Calu3 (cell line): Measurements from ENCODE around the gene CLIC1. TPM values are rescaled to one million over a fixed set of nuclear protein-coding genes. Genes with fewer than 3 reads are reported as not detected.
A peak's percentile ranks its signal among the peaks of the same experiment; 100 is the strongest.

Experiments used
- BruUV-seq: library from RNA; stranded (reverse); fragments of 400-500 nt; replicated peaks from 2 replicates; lab custom pipeline; 2021; lab: Mats Ljungman, UMichigan
- CTCF ChIA-PET: fragments of 300-600 bp; sonication (Branson Sonifier 250); formaldehyde crosslinking; loops from one replicate; lab custom pipeline; 2022; ENCODE audit warnings: antibody characterized with exemption; lab: Charles Lee
- DNase-seq: peaks from one replicate; pipeline ENCODE4 v3.0.0; 2022
- H3K27ac Mint-ChIP-seq: one replicate; pipeline ENCODE4 v1.8.0; 2022; ENCODE audit warnings: mixed read lengths; ENCODE audit not compliant: unreplicated experiment
- H3K27me3 Mint-ChIP-seq: one replicate; pipeline ENCODE4 v1.8.0; 2022; ENCODE audit warnings: mixed read lengths; ENCODE audit not compliant: unreplicated experiment
- H3K36me3 Mint-ChIP-seq: one replicate; pipeline ENCODE4 v1.8.0; 2022; ENCODE audit warnings: mild to moderate bottlenecking, moderate library complexity, mixed read lengths; ENCODE audit not compliant: insufficient read depth, unreplicated experiment
- H3K4me1 Mint-ChIP-seq: one replicate; pipeline ENCODE4 v1.8.0; 2022; ENCODE audit warnings: mild to moderate bottlenecking, low read depth, mixed read lengths; ENCODE audit not compliant: unreplicated experiment
- H3K4me3 Mint-ChIP-seq: one replicate; pipeline ENCODE4 v1.8.0; 2022; ENCODE audit warnings: mild to moderate bottlenecking, low read depth, moderate library complexity, mixed read lengths; ENCODE audit not compliant: unreplicated experiment
- H3K9me3 Mint-ChIP-seq: one replicate; pipeline ENCODE4 v1.8.0; 2022; ENCODE audit warnings: low read depth, mixed read lengths; ENCODE audit not compliant: unreplicated experiment
- intact Hi-C: fragments of 100-400 bp; cut with micrococcal nuclease; formaldehyde crosslinking; loops from one replicate; pipeline ENCODE4 v1.10.0; 2022; ENCODE audit not compliant: unreplicated experiment
- total RNA-seq: library from RNA; stranded (reverse); gene quantifications from 2 replicates; pipeline ENCODE4 v1.2.3, GENCODE V29; 2022
- TF ChIP-seq, protein P1 (sequence below): fragments of 200-600 bp; IDR thresholded peaks from one replicate; pipeline ENCODE4 v1.8.0; 2022; ENCODE audit warnings: antibody characterized with exemption; ENCODE audit not compliant: unreplicated experiment

Gene CLIC1
- total RNA-seq, 1 experiment from 2014 or later, result 943 TPM

GRCh38 chr6:31778999-31779885 is 42.9 kb upstream of the CLIC1 start:
- no peaks in the 10 kb centered on the region for H3K27me3 Mint-ChIP-seq
- CTCF ChIA-PET, result interaction anchor here (0.5 to 0.8 kb wide), 3 partner anchors 43 to 74 kb away, joined by 3 to 4 read pairs (median 3); no protein-coding TSS in a partner anchor

DNA sequence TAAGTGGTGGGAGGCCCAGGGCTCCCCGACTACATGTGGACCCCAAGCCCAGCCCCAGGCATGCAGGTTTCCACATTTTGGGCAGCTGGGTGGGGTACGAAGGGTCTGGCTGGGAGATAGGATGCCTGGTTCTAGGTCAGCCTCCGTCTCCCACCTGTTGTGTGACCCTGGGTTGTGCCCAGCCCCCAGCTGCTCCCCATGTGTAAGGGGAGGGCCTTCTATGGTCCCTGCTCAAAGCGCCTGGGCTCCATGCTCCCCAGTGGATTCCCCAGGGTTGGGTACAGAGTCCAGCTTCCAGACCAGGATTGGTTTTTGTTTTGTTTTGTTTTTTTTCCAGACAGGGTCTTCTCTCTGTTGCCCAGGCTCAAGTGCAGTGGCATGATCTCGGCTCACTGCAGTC is 41.9 kb upstream of the CLIC1 start:
- TF ChIP-seq, protein P1, sequence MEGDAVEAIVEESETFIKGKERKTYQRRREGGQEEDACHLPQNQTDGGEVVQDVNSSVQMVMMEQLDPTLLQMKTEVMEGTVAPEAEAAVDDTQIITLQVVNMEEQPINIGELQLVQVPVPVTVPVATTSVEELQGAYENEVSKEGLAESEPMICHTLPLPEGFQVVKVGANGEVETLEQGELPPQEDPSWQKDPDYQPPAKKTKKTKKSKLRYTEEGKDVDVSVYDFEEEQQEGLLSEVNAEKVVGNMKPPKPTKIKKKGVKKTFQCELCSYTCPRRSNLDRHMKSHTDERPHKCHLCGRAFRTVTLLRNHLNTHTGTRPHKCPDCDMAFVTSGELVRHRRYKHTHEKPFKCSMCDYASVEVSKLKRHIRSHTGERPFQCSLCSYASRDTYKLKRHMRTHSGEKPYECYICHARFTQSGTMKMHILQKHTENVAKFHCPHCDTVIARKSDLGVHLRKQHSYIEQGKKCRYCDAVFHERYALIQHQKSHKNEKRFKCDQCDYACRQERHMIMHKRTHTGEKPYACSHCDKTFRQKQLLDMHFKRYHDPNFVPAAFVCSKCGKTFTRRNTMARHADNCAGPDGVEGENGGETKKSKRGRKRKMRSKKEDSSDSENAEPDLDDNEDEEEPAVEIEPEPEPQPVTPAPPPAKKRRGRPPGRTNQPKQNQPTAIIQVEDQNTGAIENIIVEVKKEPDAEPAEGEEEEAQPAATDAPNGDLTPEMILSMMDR, result no peak
- Mint-ChIP-seq H3K4me1 (peaks cover 34% of the 10 kb centered on the region), H3K4me3 (no peak overlapping the region), H3K27me3 (no peaks in the 10 kb centered on the region), H3K27ac (peak overlapping the region; percentile 94), H3K9me3 (no peaks in the 10 kb centered on the region), H3K36me3 (peaks cover 88% of the 10 kb centered on the region)
- BruUV-seq, result no TSS peak
- CTCF ChIA-PET, result interaction anchor here (0.7 to 1.9 kb wide), 5 partner anchors 8 to 75 kb away, joined by 3 to 8 read pairs (median 3); partner anchors contain the start of genes ABHD16A and CLIC1
- intact Hi-C loops, result loop anchor here (5.0 to 10.0 kb wide), 3 partner anchors 44 to 167 kb away; partner anchors contain the start of genes CFB and NEU1
- no peak for DNase-seq

More at GRCh38 chr6:31778999-31779885, 42.9 kb upstream of the CLIC1 start:
- Mint-ChIP-seq H3K4me3 (no peak overlapping the region), H3K9me3 (no peaks in the 10 kb centered on the region), H3K4me1 (peaks cover 34% of the 10 kb centered on the region), H3K27ac (no peak overlapping the region), H3K36me3 (peaks cover 94% of the 10 kb centered on the region)
- DNase-seq, result no peak
- TF ChIP-seq, protein P1, result no peak
- intact Hi-C loops, result loop anchor here (5.0 to 10.0 kb wide), 3 partner anchors 43 to 166 kb away; partner anchors contain the start of genes CFB and NEU1
- no TSS peak for BruUV-seq

GRCh38 chr6:31777667-31778050 is 41.3 kb upstream of the CLIC1 start:
- peak overlapping the region; percentile 65 for H3K4me3 Mint-ChIP-seq
- peak overlapping the region; percentile 94 for H3K27ac Mint-ChIP-seq
- TSS peak; percentile 66 for BruUV-seq
- peaks cover 40% of the 10 kb centered on the region for H3K4me1 Mint-ChIP-seq
- CTCF ChIA-PET, result interaction anchor here (0.7 to 1.9 kb wide), 12 partner anchors 8 to 925 kb away, joined by 3 to 13 read pairs (median 4); partner anchors contain the start of genes ABHD16A, CFB, CLIC1 and LSM2
- H3K27me3 Mint-ChIP-seq, result no peaks in the 10 kb centered on the region
- TF ChIP-seq, protein P1, result no peak
- peaks cover 88% of the 10 kb centered on the region for H3K36me3 Mint-ChIP-seq
- intact Hi-C loops, result loop anchor here (5.0 to 10.0 kb wide), 3 partner anchors 45 to 167 kb away; partner anchors contain the start of genes CFB and NEU1
- no peaks in the 10 kb centered on the region for H3K9me3 Mint-ChIP-seq
- no peak for DNase-seq

DNA sequence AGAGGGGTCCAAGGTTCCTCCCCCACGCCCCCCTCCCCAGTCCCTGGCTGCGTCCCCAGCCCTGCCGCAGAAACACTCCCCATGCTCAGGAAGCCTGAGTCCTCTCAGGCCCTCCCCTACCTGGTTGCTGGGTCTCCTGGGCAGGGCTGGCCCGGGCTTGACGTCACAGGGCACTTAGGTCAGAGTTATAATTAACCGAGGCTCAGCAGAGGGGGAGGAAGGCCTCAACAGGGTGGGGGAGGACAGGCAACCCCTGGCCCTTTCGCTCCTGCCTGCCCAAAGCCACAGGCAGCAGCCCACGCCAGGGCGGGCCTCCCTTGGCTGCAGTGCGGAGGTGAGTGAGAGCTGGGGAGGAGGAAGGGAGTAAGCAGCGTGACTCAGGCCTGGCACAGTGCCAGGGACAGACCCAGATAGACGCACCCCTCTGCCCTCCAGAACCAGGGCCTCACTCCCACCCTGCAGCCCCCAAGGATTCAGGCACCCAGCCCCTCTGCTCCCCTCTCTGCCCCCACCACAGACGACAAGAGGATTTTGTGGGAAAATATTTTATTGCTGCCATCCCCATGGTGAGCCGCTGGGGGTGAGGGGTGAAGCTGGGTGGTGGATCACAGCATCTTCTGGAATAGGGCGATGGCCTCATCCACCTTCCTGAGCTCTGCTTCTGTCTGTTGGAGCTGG is 40.8 kb upstream of the CLIC1 start, which contains the start of gene VWA7:
Gene VWA7 (minus strand): TSS at position 340 of the 678 bp plus-strand sequence. CDS start 549 bp downstream, outside the sequence.
- peaks cover 43% of the 10 kb centered on the region for H3K4me1 Mint-ChIP-seq
- H3K9me3 Mint-ChIP-seq, result no peaks in the 10 kb centered on the region
- H3K27me3 Mint-ChIP-seq, result no peaks in the 10 kb centered on the region
- intact Hi-C loops, result loop anchor here (5.0 to 10.0 kb wide), 3 partner anchors 45 to 168 kb away; partner anchors contain the start of genes CFB and NEU1
- CTCF ChIA-PET, result interaction anchor here (0.6 to 2.3 kb wide), 14 partner anchors 9 to 925 kb away, joined by 3 to 16 read pairs (median 4); partner anchors contain the start of genes ABHD16A, CFB, CLIC1 and LSM2
- TF ChIP-seq, protein P1, result peak; percentile 36
- H3K27ac Mint-ChIP-seq, result peak within 1 kb of the TSS; percentile 94
- peaks cover 83% of the 10 kb centered on the region for H3K36me3 Mint-ChIP-seq
- peak within 1 kb of the TSS; percentile 65 for H3K4me3 Mint-ChIP-seq
- peak; percentile 99 for DNase-seq
- no TSS peak for BruUV-seq
